Measurements from ENCODE around the gene BEX3.
"Not testable (repeated sequence)": the region's sequence is repeated elsewhere in the genome, so short reads cannot be mapped to it uniquely, and the experiment has no call there.

BEX3 gene

GRCh38 chrX:103376118-103376978 lies at the start of gene BEX3:
BEX3 (plus strand) TSS chrX:103376538; CDS start chrX:103377522, 984 bp downstream.
- no peak for DNase-seq (ENCODE audit: low read depth)

DNA sequence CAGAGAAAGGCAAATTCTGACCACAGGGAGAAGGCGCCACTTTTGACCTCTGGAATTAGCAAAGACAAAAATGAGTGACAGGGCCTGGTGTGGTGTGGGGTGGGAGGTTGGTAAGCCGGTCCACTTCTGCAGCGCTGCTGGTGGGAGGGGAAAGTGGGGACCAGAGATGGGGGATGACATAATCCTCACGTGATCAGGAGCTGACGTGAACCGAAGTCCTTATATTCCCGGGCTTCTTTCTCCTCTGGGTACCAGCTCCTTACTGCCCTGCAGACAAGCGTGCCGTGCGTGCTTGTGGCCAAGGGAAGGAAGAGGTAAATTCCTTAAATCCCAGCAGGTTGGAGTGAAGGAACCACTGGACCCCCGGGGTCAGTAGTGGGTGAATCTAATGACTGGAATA lies 46.3 kb upstream of the BEX3 start, which contains the start of gene TCEAL7:
TCEAL7 (plus strand) TSS at position 249 of the 400 bp plus-strand sequence. CDS start 1,165 bp downstream, outside the sequence.
- no peak for DNase-seq (ENCODE audit: low read depth)

GRCh38 chrX:103330681-103331288 lies 45.6 kb upstream of the BEX3 start:
- DNase-seq (ENCODE audit: low read depth), result no peak

DNA sequence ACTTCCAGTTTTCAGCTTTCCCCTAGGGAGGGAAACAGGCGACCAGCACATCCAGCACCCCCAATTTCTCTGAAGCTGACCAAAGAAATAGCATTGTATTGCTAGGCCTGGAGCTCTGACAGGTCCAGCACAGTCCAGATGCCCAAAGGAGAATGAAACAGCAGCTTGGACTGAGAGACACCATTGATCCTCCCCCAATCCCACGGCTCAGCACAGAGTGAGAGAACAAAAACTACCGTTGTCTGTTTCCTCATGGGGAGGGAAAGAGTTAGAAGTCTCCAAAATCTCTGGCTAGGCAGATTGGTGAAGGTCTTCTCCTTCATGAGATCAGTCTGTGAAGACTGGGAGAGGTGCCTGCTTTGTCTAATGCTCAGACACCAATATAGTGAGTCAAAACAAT lies 37.7 kb upstream of the BEX3 start:
- DNase-seq (ENCODE audit: low read depth), result no peak

- no peak for DNase-seq (ENCODE audit: low read depth)
Measured at GRCh38 chrX:103343105-103343504, 33.2 kb upstream of the BEX3 start.

- no peak for DNase-seq (ENCODE audit: low read depth)
Measured at GRCh38 chrX:103344606-103345005, 31.7 kb upstream of the BEX3 start.

DNA sequence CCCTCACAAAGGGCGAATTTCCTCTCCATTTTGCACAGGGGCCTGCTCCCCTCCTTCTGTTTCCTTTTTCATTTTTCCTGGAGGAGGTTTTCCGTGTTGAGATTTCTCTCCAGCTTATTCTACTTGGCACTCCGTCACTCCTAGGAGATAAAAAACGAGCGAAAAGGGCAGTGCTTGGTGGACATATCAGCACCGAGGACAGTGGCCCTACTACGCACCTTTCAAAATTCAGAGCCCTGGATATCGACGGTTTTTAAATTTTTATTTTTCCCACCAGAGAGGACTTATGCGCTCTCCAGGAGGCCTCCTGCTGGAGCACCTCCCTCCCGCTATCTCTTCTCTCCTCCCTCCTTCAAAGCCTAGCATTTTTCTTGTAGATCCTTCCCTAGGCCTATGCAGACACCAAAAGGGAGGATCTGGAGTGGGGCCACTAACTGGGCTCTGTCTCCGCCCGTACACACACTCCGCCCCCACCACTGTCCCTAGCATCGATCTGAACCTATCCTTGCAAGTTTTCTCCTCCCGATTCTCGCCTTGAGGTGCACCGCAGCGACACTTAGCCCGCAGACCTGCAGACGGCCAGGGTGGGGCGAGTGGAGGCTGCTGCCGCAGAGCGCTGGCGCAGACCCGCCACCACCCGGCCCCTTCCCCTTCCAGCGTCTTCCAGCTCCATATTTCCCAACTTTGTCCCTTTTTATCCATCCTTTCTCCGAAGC lies 28.5 kb upstream of the BEX3 start:
- no peak for DNase-seq (ENCODE audit: low read depth)

DNA sequence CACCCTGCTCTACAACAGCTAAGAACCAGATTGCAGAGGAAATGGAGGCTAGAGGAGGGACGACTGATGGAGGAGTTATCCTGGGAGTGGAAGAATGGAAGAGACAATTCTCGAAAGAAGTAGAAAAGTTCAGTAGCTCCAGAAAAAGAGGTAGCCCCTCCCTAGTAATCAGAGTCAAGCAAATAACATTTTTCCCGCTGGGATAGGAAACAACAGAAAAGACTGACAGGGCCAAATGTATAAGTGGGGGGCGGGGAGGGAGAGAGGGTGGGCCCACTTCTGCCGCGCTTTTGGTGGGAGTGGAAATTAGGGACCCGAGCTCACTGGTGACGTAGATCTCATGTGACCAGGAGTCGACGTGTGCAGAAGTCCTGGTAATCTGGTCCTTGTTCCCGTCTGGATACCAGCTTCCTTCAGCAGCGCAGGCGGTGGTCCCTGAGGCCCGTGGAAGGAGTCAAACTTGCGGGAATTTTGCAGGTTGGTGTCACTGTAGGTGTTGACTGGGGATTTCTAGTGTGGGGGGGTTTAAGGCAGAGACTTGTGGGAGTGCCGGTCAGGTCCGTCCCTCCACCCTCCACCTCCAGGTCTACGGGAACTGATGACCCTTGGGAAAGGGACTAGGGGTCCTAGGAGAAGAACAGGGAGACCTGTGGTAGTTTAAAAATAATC lies 20.1 kb upstream of the BEX3 start, which contains the start of gene TCEAL9:
TCEAL9 (plus strand) TSS at position 377 of the 669 bp plus-strand sequence. CDS start 1,179 bp downstream, outside the sequence.
- no peak for DNase-seq (ENCODE audit: low read depth)

DNA sequence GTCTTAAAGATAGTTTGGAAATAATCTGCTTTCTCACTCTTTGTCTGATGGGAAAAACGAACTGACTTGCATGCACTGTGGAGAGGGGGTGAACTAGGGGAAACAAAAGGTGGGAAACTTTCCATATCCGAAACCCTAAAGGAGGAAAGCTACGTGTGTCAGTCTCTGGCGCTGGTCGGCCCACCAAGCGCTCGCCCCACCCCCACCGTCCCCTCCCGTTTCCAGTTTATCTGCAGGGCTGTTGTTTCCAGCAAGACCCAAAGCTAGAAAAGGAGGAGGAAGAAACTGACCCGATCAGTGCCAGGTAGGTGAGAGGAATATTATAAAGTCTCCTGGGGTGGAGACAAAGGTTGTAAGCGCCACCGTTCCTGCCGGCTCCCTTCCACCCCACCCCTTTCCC lies 19.5 kb upstream of the BEX3 start:
- DNase-seq (ENCODE audit: low read depth), result no peak

GRCh38 chrX:103357871-103358270 lies 18.5 kb upstream of the BEX3 start:
- DNase-seq (ENCODE audit: low read depth), result no peak

DNA sequence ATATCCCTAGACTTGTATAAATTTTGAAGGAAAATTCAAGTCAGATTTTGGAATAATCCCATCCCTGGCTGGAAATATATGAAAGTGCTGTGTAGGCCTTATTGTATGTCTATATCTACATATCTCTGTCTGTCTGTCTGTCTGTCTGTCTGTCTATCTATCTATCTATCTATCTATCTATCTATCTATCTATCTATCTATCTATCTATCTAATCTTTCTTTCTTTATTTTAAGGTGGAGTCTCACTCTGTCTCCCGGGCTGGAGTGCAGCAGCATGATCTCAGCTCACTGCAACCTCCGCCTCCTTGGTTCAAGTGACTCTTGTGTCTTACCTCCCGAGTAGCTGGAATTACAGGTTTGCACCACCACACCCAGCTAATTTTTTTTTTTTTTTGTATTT lies 16.7 kb upstream of the BEX3 start:
- DNase-seq (ENCODE audit: low read depth), result not testable (repeated sequence)

- DNase-seq (ENCODE audit: low read depth), result no peak
Measured at GRCh38 chrX:103360092-103360491, 16.2 kb upstream of the BEX3 start.

DNA sequence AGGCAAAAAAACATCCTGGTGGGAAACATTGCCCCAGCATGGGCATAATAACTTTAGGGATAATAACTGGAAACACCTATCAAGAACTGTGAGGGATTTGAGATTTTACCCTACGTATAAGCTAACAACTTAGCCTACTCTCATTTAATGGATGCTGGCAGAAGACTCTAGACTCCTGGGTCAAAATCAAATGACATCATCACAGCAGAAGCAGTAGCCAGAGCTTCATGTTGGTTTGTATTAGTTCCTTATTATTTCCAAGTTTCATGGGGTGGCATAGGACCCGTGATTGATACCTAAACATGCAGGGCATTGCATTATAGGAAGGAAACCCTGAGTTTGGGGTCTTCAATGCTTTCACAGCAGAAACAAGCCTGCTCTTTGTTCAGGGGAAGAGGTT lies 15.4 kb upstream of the BEX3 start:
- no peak for DNase-seq (ENCODE audit: low read depth)

DNA sequence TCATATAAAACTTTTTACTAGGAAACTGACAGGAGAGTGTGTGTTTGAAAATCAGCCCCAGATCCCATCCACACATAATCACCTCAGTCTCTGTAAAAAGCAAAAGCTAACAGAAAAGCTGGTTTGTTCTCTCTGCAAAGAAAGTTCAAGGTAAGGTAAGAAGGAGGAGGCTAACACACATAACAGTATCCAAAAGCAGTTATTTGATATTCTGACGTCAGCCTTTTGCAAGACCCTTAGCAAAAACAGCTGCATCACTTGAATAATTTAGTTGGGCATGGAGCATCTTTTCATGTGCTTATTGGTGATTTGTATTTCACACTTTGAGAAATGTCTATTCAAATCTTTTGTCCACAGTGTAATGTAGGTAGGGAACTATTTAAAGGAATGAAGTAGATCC lies 14.5 kb upstream of the BEX3 start:
- no peak for DNase-seq (ENCODE audit: low read depth)

GRCh38 chrX:103362474-103362873 lies 13.9 kb upstream of the BEX3 start:
- no peak for DNase-seq (ENCODE audit: low read depth)

GRCh38 chrX:103363046-103363445 lies 13.3 kb upstream of the BEX3 start:
- DNase-seq (ENCODE audit: low read depth), result no peak

DNA sequence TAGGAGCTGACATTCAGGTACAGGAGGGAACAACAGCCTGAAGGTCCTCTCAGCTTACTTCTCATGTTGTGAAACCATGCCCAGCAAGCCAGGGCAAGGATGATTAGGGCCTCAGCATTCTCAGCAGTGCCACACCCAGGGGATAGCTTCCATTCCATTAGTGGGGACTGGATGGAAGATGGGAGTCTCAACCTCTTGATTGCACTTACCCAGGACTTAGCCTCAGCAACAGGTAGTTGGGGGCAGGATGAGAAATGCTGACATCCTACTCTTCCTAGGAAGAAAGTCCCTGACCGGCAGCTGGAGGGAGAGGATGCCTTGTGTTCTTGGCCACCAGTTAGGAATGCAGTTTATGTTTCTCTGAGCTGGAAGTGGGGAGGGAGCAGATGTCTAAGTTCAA lies 8.8 kb upstream of the BEX3 start:
- DNase-seq (ENCODE audit: low read depth), result no peak

- DNase-seq (ENCODE audit: low read depth), result no peak
Measured at GRCh38 chrX:103369479-103369878, 6.9 kb upstream of the BEX3 start.

GRCh38 chrX:103372886-103373285 lies 3.5 kb upstream of the BEX3 start:
- DNase-seq (ENCODE audit: low read depth), result no peak

DNA sequence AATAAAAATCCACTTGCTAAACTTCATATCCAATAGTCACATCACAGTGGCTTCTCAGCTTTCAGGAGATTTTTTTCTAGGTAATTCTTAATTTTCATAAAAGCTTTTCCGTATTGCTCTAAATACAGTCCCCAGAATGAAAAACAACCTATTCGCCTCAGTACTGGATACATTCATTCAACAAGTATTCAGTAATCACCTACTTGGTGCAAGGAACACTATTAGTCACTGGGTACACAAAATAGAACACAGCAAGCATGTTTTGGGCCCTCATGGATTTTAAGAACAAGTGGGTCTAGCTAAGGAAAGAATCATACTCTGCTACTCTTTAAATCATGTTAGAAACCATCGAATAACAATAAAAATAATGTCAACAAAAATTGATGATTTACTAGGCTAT lies 2.8 kb upstream of the BEX3 start:
- no peak for DNase-seq (ENCODE audit: low read depth)

DNA sequence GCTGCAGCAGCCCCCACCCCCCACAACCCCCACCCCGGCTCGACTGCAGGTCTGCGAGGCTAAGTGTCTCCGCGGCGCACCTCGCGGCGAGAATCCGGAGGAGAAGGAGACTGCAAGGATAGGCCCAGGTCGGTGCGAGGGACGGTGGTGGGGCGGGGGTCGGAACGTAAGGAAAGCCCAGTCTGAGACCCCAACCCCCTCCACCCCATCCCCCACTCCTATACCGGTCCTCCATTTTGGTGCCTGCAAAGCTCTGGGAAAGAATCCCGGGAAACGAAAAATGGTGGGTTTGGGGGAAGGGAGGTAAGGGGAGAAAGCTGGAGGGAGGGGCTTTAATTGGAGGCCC lies 614 bp downstream of the BEX3 start:
- DNase-seq (ENCODE audit: low read depth), result no peak

GRCh38 chrX:103378990-103379389 lies 2.7 kb downstream of the BEX3 start:
- no peak for DNase-seq (ENCODE audit: low read depth)
